CD4-positive, alpha-beta T cell (primary cell): ENCODE measurements around the gene TAS2R42. TPM values are rescaled to one million over a fixed set of nuclear protein-coding genes. Genes with fewer than 3 reads are reported as not detected.

Experiments
- ATAC-seq: fragments of 200-7000 bp; cut with Tn5 transposase; one replicate; pipeline ENCODE4 v1.10.0; 2022; ENCODE audit warnings: mild to moderate bottlenecking; ENCODE audit not compliant: poor library complexity
- CTCF ChIA-PET: fragments of 350-600 bp; sonication (Branson Sonifier 250); formaldehyde crosslinking; loops from one replicate; lab custom pipeline; 2021; ENCODE audit warnings: antibody characterized with exemption, inconsistent platforms; lab: Charles Lee
- POLR2A ChIA-PET: fragments of 350-600 bp; sonication (Branson Sonifier 250); formaldehyde crosslinking; loops from one replicate; lab custom pipeline; 2021; ENCODE audit warnings: antibody characterized with exemption, inconsistent platforms; lab: Charles Lee
- DNase-seq, 14 experiments: peaks; one replicate each; pipeline ENCODE4 v3.0.0-alpha.2; 2013 to 2020; ENCODE audit warnings: mixed read lengths in 2 of 14
- H3K27ac ChIP-seq, 2 donors: one replicate each; pipeline versions ENCODE4 v1.5.1 to v1.7.0; 2013; ENCODE audit warnings: low read length in 2 of 2, low read depth in 1 of 2, mild to moderate bottlenecking in 1 of 2
- H3K27me3 ChIP-seq, 2 experiments: 1 replicate in 1 of 2; 2 replicates in 1 of 2; pipeline versions ENCODE4 v1.6.1 to v1.7.0; 2013; ENCODE audit warnings: low read length in 2 of 2, control low read depth in 1 of 2, mild to moderate bottlenecking in 1 of 2, moderate library complexity in 1 of 2; ENCODE audit not compliant: insufficient read depth in 2 of 2, control insufficient read depth in 1 of 2
- H3K36me3 ChIP-seq: one replicate; pipeline ENCODE4 v1.6.1; 2013; ENCODE audit warnings: low read length, control low read depth; ENCODE audit not compliant: insufficient read depth
- H3K4me1 ChIP-seq: one replicate; pipeline ENCODE4 v1.6.1; 2013; ENCODE audit warnings: low read length, control low read depth; ENCODE audit not compliant: insufficient read depth
- H3K4me3 ChIP-seq: one replicate; pipeline ENCODE4 v1.5.1; 2013; ENCODE audit warnings: mild to moderate bottlenecking, low read length, moderate library complexity
- H3K9me3 ChIP-seq, 2 experiments: 1 replicate in 1 of 2; 2 replicates in 1 of 2; pipeline versions ENCODE4 v1.6.1 to v1.7.0; 2013; ENCODE audit warnings: low read length in 2 of 2, mild to moderate bottlenecking in 2 of 2, control low read depth in 1 of 2, moderate library complexity in 1 of 2; ENCODE audit not compliant: control insufficient read depth in 1 of 2, insufficient read depth in 1 of 2
- H3K27ac Mint-ChIP-seq: one replicate; pipeline ENCODE4 v1.8.0; 2020; ENCODE audit warnings: mixed read lengths
- H3K27me3 Mint-ChIP-seq: one replicate; pipeline ENCODE4 v1.8.0; 2021; ENCODE audit warnings: mixed read lengths
- H3K36me3 Mint-ChIP-seq: one replicate; pipeline ENCODE4 v1.8.0; 2021; ENCODE audit warnings: low read depth, mixed read lengths
- H3K4me1 Mint-ChIP-seq: one replicate; pipeline ENCODE4 v1.8.0; 2021; ENCODE audit warnings: low read depth, mixed read lengths
- H3K4me3 Mint-ChIP-seq: one replicate; pipeline ENCODE4 v1.8.0; 2020; ENCODE audit warnings: mild to moderate bottlenecking, mixed read lengths
- H3K9me3 Mint-ChIP-seq: one replicate; pipeline ENCODE4 v1.8.0; 2020; ENCODE audit warnings: mixed read lengths
- intact Hi-C, 2 experiments: fragments of 100-400 bp; cut with DNase I in 1 of 2; cut with micrococcal nuclease in 1 of 2; formaldehyde crosslinking; loops; one replicate each; pipeline versions ENCODE4 v1.15.1 to v1.9.0; 2023 to 2025; cut with DNase I, micrococcal nuclease
- total RNA-seq, 174 experiments: library from RNA in 2 of 174; stranded (reverse) in 2 of 174; gene quantifications; one replicate each; pipeline ENCODE4 v1.2.3 and lab custom pipeline; 2021 to 2026
- TF ChIP-seq, protein P1 (sequence below): fragments of 200-600 bp; IDR thresholded peaks from one replicate; pipeline ENCODE4 v1.8.0; 2022; ENCODE audit warnings: antibody characterized with exemption, mild to moderate bottlenecking

The TAS2R42 gene
- total RNA-seq, 2 experiments from 2014 or later: not detected

DNA sequence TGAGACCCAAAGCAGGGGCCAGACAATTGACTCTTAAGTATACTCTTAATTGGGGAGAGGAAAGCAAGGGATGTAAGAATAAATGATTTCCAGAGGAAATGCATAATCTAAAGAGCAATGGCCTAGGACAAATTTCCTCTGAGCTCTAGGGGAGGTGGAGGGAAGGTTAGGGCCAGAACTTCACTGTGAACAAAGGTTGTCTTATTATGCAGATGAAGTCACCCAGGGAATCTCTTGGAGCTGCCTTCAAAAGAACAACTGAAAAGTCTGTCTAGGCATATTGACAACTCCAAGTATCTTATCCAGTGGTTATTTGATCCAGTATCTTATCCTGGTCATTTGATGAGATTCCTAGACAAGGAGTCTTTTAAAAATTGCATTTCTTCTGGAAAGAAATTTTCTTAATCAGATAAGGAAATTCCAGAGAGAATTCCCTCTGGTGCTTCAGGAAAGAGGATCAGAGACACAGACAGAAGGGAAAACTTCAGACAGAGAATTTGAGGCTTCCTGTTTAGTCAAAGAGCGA lies 32.3 kb downstream of the TAS2R42 start:
- TF ChIP-seq, protein P1, sequence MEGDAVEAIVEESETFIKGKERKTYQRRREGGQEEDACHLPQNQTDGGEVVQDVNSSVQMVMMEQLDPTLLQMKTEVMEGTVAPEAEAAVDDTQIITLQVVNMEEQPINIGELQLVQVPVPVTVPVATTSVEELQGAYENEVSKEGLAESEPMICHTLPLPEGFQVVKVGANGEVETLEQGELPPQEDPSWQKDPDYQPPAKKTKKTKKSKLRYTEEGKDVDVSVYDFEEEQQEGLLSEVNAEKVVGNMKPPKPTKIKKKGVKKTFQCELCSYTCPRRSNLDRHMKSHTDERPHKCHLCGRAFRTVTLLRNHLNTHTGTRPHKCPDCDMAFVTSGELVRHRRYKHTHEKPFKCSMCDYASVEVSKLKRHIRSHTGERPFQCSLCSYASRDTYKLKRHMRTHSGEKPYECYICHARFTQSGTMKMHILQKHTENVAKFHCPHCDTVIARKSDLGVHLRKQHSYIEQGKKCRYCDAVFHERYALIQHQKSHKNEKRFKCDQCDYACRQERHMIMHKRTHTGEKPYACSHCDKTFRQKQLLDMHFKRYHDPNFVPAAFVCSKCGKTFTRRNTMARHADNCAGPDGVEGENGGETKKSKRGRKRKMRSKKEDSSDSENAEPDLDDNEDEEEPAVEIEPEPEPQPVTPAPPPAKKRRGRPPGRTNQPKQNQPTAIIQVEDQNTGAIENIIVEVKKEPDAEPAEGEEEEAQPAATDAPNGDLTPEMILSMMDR: no peak
- no peaks in the 10 kb centered on the region for H3K27me3 ChIP-seq
- H3K27me3 Mint-ChIP-seq: no peaks in the 10 kb centered on the region
- no peak overlapping the region for H3K27ac Mint-ChIP-seq
- H3K4me1 ChIP-seq: no peaks in the 10 kb centered on the region
- CTCF ChIA-PET: no interaction called here
- H3K27ac ChIP-seq: no peak overlapping the region
- peaks cover 22% of the 10 kb centered on the region for H3K4me1 Mint-ChIP-seq
- POLR2A ChIA-PET: no interaction called here
- peaks cover 4% of the 10 kb centered on the region for H3K36me3 ChIP-seq
- DNase-seq (no peak), ATAC-seq (no peak)
- H3K9me3 Mint-ChIP-seq: no peaks in the 10 kb centered on the region
- H3K36me3 Mint-ChIP-seq: peaks cover 75% of the 10 kb centered on the region
- H3K4me3 Mint-ChIP-seq: no peak overlapping the region
- H3K9me3 ChIP-seq: peaks cover 0 to 5% of the 10 kb centered on the region in 2 experiments
- intact Hi-C loops: no loop called here
- H3K4me3 ChIP-seq: no peak overlapping the region

DNA sequence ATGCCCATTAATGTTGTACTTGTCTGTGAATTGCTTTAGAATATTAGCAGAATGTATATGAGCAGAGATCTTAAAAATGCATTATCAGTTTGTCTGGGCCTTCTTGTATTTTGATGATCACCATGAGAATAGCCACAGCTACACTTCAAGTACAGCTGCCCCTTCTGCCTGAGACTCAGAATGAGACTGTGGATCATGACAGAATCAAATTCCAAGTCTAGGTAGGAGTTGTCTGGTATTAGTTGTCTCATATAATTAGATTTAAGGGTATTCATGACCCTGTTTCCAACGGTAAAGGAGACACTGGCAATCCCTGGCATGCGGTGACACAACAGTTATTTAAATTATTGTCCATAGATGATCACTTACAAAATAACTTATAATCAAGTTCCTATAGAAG lies 34.0 kb downstream of the TAS2R42 start:
- Mint-ChIP-seq H3K9me3 (no peaks in the 10 kb centered on the region), H3K4me3 (no peak overlapping the region), H3K36me3 (peaks cover 62% of the 10 kb centered on the region), H3K27ac (no peak overlapping the region), H3K27me3 (no peaks in the 10 kb centered on the region), H3K4me1 (peaks cover 9% of the 10 kb centered on the region)
- DNase-seq (no peak), ATAC-seq (no peak)
- Histone ChIP-seq H3K4me1 (no peaks in the 10 kb centered on the region), H3K27ac (no peak overlapping the region), H3K27me3 (no peaks in the 10 kb centered on the region), H3K36me3 (no peaks in the 10 kb centered on the region), H3K4me3 (no peak overlapping the region), H3K9me3 (peaks cover 0 to 5% of the 10 kb centered on the region in 2 experiments)
- TF ChIP-seq, protein P1: no peak
- CTCF ChIA-PET: no interaction called here
- intact Hi-C loops: no loop called here
- POLR2A ChIA-PET: no interaction called here

DNA sequence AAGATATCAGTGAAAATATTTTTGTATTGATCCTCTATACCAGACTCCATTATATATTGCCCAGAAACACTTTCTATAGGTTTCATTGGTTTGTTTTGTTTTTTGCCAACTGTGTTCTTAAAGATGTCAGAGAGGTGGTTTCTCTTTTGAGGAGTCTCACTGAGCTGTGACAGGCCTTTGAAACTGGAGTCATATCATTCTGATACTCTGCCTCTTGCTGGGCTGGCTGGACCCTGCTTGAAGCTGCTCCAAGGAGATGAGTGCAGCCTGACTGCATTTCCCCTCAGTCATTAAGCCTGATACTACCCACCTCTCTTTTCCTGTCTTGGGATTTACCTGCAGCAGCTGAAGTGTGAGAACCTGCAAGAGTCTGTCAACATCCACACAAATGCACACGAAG lies 35.9 kb downstream of the TAS2R42 start:
- Mint-ChIP-seq H3K9me3 (no peaks in the 10 kb centered on the region), H3K4me3 (no peak overlapping the region), H3K4me1 (peaks cover 8% of the 10 kb centered on the region), H3K27ac (no peak overlapping the region), H3K36me3 (peaks cover 56% of the 10 kb centered on the region), H3K27me3 (no peaks in the 10 kb centered on the region)
- intact Hi-C loops: no loop called here
- TF ChIP-seq, protein P1: no peak
- Histone ChIP-seq H3K27ac (no peak overlapping the region), H3K4me1 (no peaks in the 10 kb centered on the region), H3K4me3 (no peak overlapping the region), H3K9me3 (peaks cover 0 to 4% of the 10 kb centered on the region in 2 experiments), H3K27me3 (no peaks in the 10 kb centered on the region), H3K36me3 (no peaks in the 10 kb centered on the region)
- ATAC-seq (no peak), DNase-seq (no peak)
- ChIA-PET CTCF (no interaction called here), POLR2A (interaction anchor here (0.6 kb wide), 1 partner anchor 83 kb away, joined by 4 read pairs; no protein-coding TSS in a partner anchor)
